ENCODE data around the gene DYSF. TPM values are rescaled to one million over a fixed set of nuclear protein-coding genes. Genes with fewer than 3 reads are reported as not detected.
A peak's percentile ranks its signal among the peaks of the same experiment; 100 is the strongest.
"Not testable (repeated sequence)": the region's sequence is repeated elsewhere in the genome, so short reads cannot be mapped to it uniquely, and the experiment has no call there.

Gene DYSF
- polyA plus RNA-seq, 1 donor from 2014 or later, result 0.34 TPM

DNA sequence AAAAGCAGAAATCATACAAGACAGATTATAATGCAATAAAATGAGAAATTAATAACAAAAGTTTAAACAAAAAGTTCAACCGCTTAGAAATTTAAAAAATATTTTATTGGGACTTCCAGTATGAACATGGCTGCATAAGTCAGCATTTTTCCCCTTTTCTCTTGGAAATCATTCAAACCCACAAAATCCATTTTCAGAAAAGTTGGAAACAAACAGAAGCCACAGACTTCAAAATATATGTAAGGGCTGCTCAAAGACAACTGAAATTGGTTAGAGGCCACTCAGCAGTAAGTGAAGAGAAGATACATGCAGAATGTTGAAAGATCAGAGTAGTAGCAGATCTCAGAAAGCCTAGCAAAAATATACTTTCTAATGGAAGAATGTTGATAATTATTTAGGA is 194.0 kb downstream of the DYSF start:
- Mint-ChIP-seq H3K27me3 (no peaks in the 10 kb centered on the region), H3K9me3 (peaks cover 0 to 2% (median 2%) of the 10 kb centered on the region in 3 donors), H3K4me1 (no peaks in the 10 kb centered on the region), H3K36me3 (no peaks in the 10 kb centered on the region), H3K27ac (no peak overlapping the region), H3K4me3 (no peak overlapping the region)

DNA sequence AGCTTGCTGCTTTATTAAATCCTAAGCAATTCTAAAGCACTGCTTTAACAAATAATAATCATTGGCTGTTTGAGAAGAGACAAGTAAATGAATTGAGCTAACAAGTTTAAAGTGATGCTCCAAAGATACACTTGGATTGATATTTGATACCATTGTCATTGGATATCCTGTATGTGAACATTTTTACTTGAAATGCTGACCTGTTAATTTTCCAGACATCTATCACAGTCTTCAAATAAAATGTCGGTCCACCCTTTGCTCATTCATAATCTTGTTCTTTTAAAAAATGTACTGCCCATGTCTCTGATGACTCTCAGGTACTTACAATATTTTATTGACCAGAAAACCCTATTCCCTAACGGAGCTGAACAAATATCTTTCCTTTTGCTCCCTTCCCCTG is 202.1 kb downstream of the DYSF start:
- Mint-ChIP-seq H3K27me3 (no peaks in the 10 kb centered on the region), H3K4me3 (no peak overlapping the region), H3K27ac (no peak overlapping the region), H3K36me3 (no peaks in the 10 kb centered on the region), H3K4me1 (peaks cover 0 to 1% (median 0%) of the 10 kb centered on the region in 3 donors), H3K9me3 (peaks cover 9 to 25% (median 15%) of the 10 kb centered on the region in 3 donors)

DNA sequence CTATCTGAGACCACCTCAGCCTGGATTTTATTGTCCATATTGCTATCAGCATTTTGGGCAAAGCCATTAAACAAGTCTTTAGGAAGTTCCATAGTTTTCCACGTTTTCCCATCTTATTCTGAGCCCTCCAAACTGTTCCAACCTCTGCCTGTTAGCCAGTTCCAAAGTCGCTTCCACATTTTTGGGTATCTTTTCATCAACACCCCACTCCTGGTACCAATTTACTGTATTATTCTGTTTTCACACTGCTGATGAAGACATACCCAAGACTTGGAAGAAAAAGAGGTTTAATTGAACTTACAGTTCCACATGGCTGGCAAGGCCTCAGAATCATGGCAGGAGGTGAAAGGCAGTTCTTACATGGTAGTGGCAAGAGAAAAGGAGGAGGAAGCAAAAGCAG is 204.9 kb downstream of the DYSF start:
- H3K36me3 Mint-ChIP-seq, H3K4me1 Mint-ChIP-seq, H3K4me3 Mint-ChIP-seq, H3K27me3 Mint-ChIP-seq, H3K27ac Mint-ChIP-seq: not testable (repeated sequence)
- H3K9me3 Mint-ChIP-seq, result peaks cover 9 to 21% (median 15%) of the 10 kb centered on the region in 3 donors

DNA sequence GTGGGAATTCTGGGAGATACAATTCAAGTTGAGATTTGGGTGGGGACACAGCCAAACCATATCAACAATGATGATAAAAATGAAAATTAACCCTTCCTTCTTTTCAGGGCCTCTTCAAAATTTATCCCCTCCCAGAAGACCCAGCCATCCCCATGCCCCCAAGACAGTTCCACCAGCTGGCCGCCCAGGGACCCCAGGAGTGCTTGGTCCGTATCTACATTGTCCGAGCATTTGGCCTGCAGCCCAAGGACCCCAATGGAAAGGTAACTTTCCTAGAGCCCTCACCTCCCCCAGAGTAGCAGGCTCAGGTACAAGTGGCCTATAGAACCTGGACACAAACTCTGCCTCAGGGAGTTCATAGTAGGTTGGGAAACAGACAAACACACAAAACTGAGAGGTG is 205.4 kb downstream of the DYSF start:
- Mint-ChIP-seq H3K27me3 (no peaks in the 10 kb centered on the region), H3K4me1 (peaks cover 0 to 1% (median 0%) of the 10 kb centered on the region in 3 donors), H3K9me3 (peaks cover 9 to 21% (median 15%) of the 10 kb centered on the region in 3 donors), H3K27ac (no peak overlapping the region), H3K4me3 (no peak overlapping the region), H3K36me3 (no peaks in the 10 kb centered on the region)

DNA sequence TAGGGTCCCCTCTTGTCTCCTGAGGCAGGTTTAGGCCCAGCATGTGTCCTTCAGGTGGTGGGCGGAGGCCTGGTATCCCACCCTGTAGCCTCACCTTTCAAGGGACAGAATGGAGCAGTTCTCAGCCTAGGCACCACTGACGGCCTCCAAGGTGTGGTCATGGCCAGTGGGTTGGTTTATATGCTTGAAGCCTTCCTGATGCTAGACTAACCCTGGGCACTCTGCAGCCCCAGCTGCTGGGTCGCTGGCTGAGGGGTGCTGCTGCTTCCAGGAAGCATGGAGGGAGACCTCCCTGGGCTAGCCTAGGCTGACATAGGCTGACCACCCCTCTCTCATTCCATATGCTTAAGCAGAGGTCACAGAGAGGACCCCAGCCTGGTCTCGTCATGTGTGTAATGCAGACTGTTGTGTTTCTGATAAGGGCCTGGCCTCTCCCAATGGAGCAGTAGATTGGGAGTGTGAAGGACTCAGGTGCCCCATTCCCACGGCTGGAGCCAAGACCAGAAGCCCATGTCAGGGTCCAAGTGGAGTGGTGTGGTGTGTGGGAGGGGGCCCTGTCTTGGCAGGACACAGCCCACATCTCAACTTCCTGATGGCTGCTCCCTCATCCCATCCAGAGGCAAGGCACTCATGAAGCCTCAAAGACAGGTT is 206.6 kb downstream of the DYSF start:
- Mint-ChIP-seq H3K27me3 (no peaks in the 10 kb centered on the region), H3K9me3 (peaks cover 9 to 21% (median 15%) of the 10 kb centered on the region in 3 donors), H3K4me1 (peaks cover 0 to 4% (median 0%) of the 10 kb centered on the region in 3 donors), H3K4me3 (no peak overlapping the region), H3K27ac (no peak overlapping the region), H3K36me3 (no peaks in the 10 kb centered on the region)

DNA sequence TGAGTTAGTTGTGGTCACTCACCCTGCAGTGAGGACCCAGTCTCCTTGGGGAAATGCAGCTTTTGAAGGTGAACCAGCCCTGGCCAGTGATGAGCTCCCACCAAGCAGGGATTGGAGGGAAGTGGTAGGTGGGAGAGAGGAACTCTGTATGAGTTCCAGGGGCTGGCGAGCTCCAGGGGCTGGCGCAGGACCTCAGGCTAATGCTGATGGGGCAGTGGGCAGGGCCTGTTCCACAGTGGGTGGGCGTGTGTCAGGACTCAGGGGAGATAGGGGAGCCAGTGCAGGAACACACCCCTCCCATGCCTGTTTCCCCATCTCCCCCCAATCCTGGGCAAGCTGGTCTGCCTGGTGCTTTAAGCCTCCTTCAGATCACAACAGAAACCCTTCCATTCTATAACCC is 208.4 kb downstream of the DYSF start:
- Mint-ChIP-seq H3K36me3 (no peaks in the 10 kb centered on the region), H3K27me3 (peaks cover under 1% of the 10 kb centered on the region), H3K9me3 (peaks cover 9 to 13% (median 11%) of the 10 kb centered on the region in 3 donors), H3K4me1 (peaks cover 0 to 3% (median 0%) of the 10 kb centered on the region in 3 donors), H3K27ac (no peak overlapping the region), H3K4me3 (no peak overlapping the region)

DNA sequence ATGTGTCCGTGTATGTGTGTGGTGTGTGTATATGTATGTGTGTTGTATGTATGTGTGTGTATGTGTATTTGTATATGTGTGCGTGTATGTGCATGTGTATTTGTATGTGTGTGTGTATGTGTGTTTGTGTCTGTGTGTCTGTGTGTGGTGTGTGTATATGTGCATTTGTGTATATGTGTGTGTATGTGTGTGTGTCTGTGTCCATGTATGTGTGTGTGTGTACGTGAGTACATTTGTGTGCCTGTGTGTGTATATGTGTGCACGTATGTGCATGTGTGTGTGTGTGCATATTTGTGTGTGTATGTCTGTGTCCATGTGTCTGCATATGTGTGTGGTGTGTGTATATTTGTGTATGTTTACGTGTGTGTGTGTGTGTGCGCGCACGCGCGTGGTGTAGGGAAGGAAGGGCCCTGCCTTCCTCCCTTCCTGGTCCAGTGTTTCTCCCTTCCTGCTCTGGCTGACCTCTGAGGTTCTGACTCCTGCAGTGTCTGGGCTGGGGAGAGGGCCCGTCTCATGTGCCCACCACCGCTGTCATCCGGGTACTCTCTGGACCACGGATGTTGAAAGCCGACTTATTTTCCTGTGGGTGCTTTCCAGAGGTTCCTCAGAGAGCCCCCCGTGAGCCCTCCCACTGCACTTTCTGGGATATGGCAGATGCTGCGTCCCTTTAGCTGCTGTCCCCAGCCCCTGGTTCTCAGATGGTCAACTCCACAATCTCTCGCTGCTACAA is 209.5 kb downstream of the DYSF start:
- Mint-ChIP-seq H3K4me1 (peaks cover 0 to 3% (median 0%) of the 10 kb centered on the region in 3 donors), H3K36me3 (no peaks in the 10 kb centered on the region), H3K27ac (no peak overlapping the region), H3K9me3 (peaks cover 9 to 12% (median 11%) of the 10 kb centered on the region in 3 donors), H3K27me3 (peaks cover 2% of the 10 kb centered on the region), H3K4me3 (no peak overlapping the region)

DNA sequence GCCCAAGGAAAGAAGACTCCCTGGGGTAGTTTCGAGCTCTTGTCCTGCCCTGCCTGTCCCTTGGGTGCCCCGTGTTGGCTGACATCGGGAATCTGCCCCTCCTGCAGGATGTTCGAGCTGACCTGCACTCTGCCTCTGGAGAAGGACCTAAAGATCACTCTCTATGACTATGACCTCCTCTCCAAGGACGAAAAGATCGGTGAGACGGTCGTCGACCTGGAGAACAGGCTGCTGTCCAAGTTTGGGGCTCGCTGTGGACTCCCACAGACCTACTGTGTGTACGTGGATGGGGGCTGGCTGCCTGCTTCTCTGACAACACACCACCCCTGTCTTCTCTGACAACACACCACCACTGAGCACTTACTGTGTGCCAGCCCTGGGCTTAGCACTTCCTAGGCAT is 210.8 kb downstream of the DYSF start:
- Mint-ChIP-seq H3K4me1 (peaks cover 0 to 3% (median 0%) of the 10 kb centered on the region in 3 donors), H3K9me3 (peaks cover 1 to 2% (median 1%) of the 10 kb centered on the region in 3 donors), H3K27ac (no peak overlapping the region), H3K27me3 (peaks cover 2% of the 10 kb centered on the region), H3K4me3 (no peak overlapping the region), H3K36me3 (no peaks in the 10 kb centered on the region)

DNA sequence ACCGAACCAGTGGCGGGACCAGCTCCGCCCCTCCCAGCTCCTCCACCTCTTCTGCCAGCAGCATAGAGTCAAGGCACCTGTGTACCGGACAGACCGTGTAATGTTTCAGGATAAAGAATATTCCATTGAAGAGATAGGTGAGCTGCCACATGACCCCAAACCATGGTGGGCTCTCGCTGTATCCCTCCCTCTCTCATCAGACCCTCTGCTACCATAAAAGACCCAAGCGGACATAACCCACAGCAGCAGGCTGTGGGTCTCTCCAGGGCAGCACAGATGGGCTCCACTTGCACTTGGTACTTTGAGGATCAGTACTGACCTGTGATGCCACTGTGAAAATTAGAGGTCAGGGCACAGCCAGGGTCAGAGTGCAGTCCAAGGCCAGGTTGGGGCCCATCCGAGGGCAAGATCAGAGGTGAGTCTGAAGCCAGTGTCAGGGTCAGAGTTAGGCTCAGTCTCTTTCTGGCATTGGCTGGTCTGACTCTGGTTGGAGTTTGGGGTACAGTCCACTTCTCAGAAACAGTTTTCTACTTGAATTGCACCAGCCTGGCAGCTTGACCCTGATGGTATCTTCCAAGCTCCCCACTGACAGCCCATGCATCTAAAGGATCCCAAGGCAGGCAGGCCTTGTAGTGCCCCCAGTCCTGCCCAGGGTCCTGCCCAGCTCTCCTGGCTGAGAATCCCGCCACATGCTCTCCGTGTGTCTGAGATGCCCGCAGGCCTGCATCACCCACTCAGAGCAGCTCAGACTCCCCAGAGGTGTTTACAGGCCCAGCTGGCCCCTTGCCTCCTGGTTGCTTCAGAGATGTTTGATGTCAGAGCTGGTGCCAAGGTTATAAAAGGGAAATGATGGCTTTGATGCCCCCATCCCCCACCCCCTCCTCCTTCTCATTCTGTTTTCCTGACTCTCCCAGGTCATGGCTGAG is 212.1 kb downstream of the DYSF start:
- Mint-ChIP-seq H3K4me3 (no peak overlapping the region), H3K27ac (no peak overlapping the region), H3K9me3 (no peaks in the 10 kb centered on the region), H3K27me3 (peaks cover 2% of the 10 kb centered on the region), H3K36me3 (no peaks in the 10 kb centered on the region), H3K4me1 (peaks cover 0 to 3% (median 0%) of the 10 kb centered on the region in 3 donors)

DNA sequence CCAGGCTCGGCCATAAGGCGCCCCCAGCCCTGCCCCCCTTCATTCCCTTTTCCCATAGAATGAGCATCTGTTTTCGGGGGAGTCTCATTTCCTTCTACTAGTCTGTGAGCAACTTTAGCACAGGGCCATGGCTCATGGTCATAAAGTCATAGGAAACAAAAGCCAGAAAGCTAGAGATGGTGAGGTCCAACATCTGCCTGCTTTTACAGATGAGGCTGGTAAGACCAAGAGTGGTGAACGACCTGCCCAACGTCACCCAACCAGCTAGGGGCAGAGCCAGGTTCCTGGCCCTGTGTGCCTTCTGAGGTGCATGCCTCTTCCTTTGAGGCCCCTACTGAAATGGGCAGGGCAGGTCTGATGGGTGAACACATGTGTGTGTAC is 212.7 kb downstream of the DYSF start:
- Mint-ChIP-seq H3K9me3 (no peaks in the 10 kb centered on the region), H3K27me3 (peaks cover 2% of the 10 kb centered on the region), H3K4me3 (no peak overlapping the region), H3K4me1 (peaks cover 0 to 3% (median 0%) of the 10 kb centered on the region in 3 donors), H3K27ac (no peak overlapping the region), H3K36me3 (no peaks in the 10 kb centered on the region)

DNA sequence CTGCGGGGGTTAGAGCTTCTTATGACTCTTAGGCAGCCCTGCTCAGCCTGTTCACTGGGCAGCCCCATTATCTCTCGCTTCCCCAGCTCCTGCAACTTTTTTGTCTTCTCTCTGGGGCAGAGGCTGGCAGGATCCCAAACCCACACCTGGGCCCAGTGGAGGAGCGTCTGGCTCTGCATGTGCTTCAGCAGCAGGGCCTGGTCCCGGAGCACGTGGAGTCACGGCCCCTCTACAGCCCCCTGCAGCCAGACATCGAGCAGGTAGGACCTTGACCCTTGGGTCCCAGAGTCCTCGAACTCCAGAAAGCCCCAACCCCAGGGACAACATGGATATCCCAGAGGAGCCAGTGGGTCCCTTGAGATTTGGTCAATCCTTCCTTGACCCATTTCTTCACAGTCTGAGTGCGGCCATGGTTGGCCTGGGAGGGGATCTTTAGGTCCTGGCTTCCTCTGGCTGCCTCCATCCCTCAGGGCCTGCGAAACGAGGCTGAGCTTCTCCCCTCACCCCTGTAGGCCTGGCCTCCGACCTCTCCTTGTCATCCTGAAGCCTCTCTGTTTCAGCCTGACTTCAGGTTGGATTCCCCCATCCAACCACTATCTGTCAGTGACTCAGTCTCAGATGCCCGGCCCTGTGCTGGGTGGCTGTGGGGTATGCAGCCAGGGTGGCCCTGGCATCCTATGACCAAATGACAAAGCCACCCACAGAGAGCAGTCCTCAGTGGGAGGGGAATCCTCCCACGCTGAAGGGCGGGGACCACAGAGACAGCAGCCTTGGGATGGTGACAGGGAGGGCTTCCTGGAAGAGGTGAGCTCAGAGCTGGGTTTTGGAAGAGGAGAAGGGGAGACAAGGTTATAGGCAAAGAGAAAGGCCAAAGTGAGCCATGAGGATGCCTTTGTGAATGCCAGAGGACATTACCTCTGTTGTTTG is 214.2 kb downstream of the DYSF start:
- Mint-ChIP-seq H3K36me3 (no peaks in the 10 kb centered on the region), H3K4me1 (peaks cover 0 to 3% (median 0%) of the 10 kb centered on the region in 3 donors), H3K9me3 (no peaks in the 10 kb centered on the region), H3K27me3 (peaks cover 2% of the 10 kb centered on the region), H3K4me3 (no peak overlapping the region), H3K27ac (peak overlapping the region in 1 of 3 donors; percentile 67)

DNA sequence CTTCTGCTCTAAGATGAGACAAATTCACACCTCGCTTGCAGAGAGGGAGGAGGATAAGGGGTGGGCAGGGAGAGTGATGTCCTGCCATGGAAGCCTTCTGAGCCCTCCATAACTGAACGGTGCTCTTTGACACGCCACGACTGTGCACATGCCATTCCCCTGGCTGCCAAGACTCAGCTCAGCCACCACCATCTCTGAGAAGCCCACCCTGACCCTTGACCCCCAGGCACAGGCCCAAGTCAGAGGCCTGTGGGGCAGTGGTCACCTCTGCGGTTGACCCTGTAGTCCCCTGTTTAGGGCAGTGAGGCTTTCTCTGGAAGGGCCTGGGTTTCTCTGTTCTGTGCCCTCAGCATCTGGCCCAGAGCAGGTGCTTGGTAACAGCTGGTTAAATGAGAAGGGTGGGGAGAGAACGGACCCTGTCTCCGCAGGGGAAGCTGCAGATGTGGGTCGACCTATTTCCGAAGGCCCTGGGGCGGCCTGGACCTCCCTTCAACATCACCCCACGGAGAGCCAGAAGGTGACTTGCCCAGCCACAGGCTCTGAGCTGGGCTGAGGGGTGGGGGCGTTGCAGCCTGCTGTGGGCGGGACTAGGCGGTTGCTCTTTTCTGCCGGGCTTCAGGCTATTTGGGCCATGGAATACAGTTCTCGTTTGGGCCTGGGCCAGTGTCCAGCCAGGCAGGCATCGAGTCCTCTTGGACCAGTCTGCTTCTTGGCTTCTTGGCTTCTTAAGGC is 215.1 kb downstream of the DYSF start:
- no peaks in the 10 kb centered on the region for H3K9me3 Mint-ChIP-seq
- H3K4me3 Mint-ChIP-seq, result no peak overlapping the region
- H3K4me1 Mint-ChIP-seq, result peaks cover 0 to 3% (median 0%) of the 10 kb centered on the region in 3 donors
- H3K27me3 Mint-ChIP-seq, result peaks cover 2% of the 10 kb centered on the region
- H3K27ac Mint-ChIP-seq, result no peak overlapping the region
- H3K36me3 Mint-ChIP-seq, result no peaks in the 10 kb centered on the region

DNA sequence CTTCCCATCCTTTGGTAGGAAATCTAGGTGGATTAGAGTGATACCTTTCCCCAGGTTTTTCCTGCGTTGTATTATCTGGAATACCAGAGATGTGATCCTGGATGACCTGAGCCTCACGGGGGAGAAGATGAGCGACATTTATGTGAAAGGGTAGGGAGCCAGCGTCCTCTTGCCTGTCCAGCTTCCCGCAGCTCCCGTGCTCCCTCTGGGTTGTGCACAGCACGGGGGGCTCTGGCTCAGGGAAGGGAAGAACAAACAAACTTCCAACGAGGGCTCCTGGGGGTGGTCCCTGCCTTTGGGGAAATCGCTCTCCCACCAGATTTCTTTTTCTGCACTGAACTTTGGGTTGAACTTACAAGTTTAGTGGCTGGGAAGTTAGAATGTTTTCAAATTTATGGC is 215.7 kb downstream of the DYSF start:
- Mint-ChIP-seq H3K4me3 (no peak overlapping the region), H3K27me3 (peaks cover 3% of the 10 kb centered on the region), H3K36me3 (no peaks in the 10 kb centered on the region), H3K4me1 (peaks cover 0 to 4% (median 0%) of the 10 kb centered on the region in 3 donors), H3K27ac (no peak overlapping the region), H3K9me3 (no peaks in the 10 kb centered on the region)
